WTC11 (cell line): ENCODE data around the gene CISTR. TPM values are rescaled to one million over a fixed set of nuclear protein-coding genes. Genes with fewer than 3 reads are reported as not detected.

Experiments used
- ATAC-seq: fragments of 200-7000 bp; cut with Tn5 transposase; 2 replicates; pipeline ENCODE4 v1.10.0; 2021; ENCODE audit warnings: mild to moderate bottlenecking, moderate library complexity
- CTCF ChIA-PET: fragments of 300-600 bp; sonication (Branson Sonifier 250); formaldehyde crosslinking; loops from one replicate; lab custom pipeline; 2021; ENCODE audit warnings: antibody characterized with exemption; lab: Charles Lee
- POLR2A ChIA-PET: fragments of 350-600 bp; sonication (Branson Sonifier 250); formaldehyde crosslinking; loops from one replicate; lab custom pipeline; 2021; ENCODE audit warnings: antibody characterized with exemption; lab: Charles Lee
- DNase-seq: peaks from one replicate; pipeline ENCODE4 v3.0.0; 2021; ENCODE audit warnings: low spot score
- H3K27ac Mint-ChIP-seq: 2 replicates; pipeline ENCODE4 v1.8.0; 2021; ENCODE audit warnings: mixed read lengths
- H3K27me3 Mint-ChIP-seq: 2 replicates; pipeline ENCODE4 v1.8.0; 2021; ENCODE audit warnings: low read depth, mild to moderate bottlenecking, moderate library complexity, mixed read lengths
- H3K36me3 Mint-ChIP-seq: 2 replicates; pipeline ENCODE4 v1.8.0; 2021; ENCODE audit warnings: mixed read lengths
- H3K4me1 Mint-ChIP-seq: 2 replicates; pipeline ENCODE4 v1.8.0; 2022; ENCODE audit warnings: mixed read lengths
- H3K4me3 Mint-ChIP-seq: 2 replicates; pipeline ENCODE4 v1.8.0; 2021; ENCODE audit warnings: mild to moderate bottlenecking, moderate library complexity, mixed read lengths
- H3K9me3 Mint-ChIP-seq: 2 replicates; pipeline ENCODE4 v1.8.0; 2021; ENCODE audit warnings: mixed read lengths
- ATF2 ChIP-seq: sonication (generic); formaldehyde crosslinking; IDR thresholded peaks from 2 replicates; pipeline ENCODE4 v1.8.1; 2022; ENCODE audit warnings: low read depth, missing genetic modification reagents, borderline replicate concordance
- ATF6 ChIP-seq: sonication (generic); formaldehyde crosslinking; IDR thresholded peaks from 2 replicates; pipeline ENCODE4 v1.8.1; 2023; ENCODE audit warnings: mild to moderate bottlenecking, missing genetic modification reagents
- CBFB ChIP-seq: sonication (generic); formaldehyde crosslinking; IDR thresholded peaks from 2 replicates; pipeline ENCODE4 v1.8.1; 2022; ENCODE audit warnings: mild to moderate bottlenecking, low read depth, missing genetic modification reagents
- CDX4 ChIP-seq: fragments of 250-450 bp; sonication (Bioruptor Pico); IDR thresholded peaks from 2 replicates; pipeline ENCODE4 v1.9.0; 2021; ENCODE audit warnings: moderate library complexity, mild to moderate bottlenecking, inconsistent platforms, borderline replicate concordance
- GTF2I ChIP-seq: fragments of 250-450 bp; sonication (Bioruptor Pico); conservative IDR thresholded peaks from 2 replicates; pipeline ENCODE4 v1.4.0; 2021; ENCODE audit warnings: mild to moderate bottlenecking
- HMGA2 ChIP-seq: fragments of 250-450 bp; sonication (Bioruptor Pico); IDR thresholded peaks from 2 replicates; pipeline ENCODE4 v1.4.0; 2021; ENCODE audit warnings: mild to moderate bottlenecking, moderate library complexity
- MLX ChIP-seq: sonication (generic); formaldehyde crosslinking; IDR thresholded peaks from 2 replicates; pipeline ENCODE4 v1.8.1; 2023; ENCODE audit warnings: mild to moderate bottlenecking, missing genetic modification reagents, moderate library complexity
- NFE2L1 ChIP-seq: sonication (generic); formaldehyde crosslinking; IDR thresholded peaks from 2 replicates; pipeline ENCODE4 v1.8.1; 2023; ENCODE audit warnings: missing genetic modification reagents
- NR1H2 ChIP-seq: sonication (generic); formaldehyde crosslinking; IDR thresholded peaks from 2 replicates; pipeline ENCODE4 v1.9.0; 2021; ENCODE audit warnings: mild to moderate bottlenecking, moderate library complexity, missing genetic modification reagents
- PRDM15 ChIP-seq: sonication (generic); formaldehyde crosslinking; IDR thresholded peaks from 2 replicates; pipeline ENCODE4 v1.8.0; 2022; ENCODE audit warnings: missing genetic modification reagents
- SOX15 ChIP-seq: fragments of 250-450 bp; sonication (Bioruptor Pico); IDR thresholded peaks from 2 replicates; pipeline ENCODE4 v1.9.0; 2021; ENCODE audit warnings: mild to moderate bottlenecking
- TEAD1 ChIP-seq: sonication (generic); formaldehyde crosslinking; IDR thresholded peaks from 2 replicates; pipeline ENCODE4 v1.8.0; 2022; ENCODE audit warnings: mild to moderate bottlenecking, missing genetic modification reagents
- ZNF138 ChIP-seq: sonication (generic); formaldehyde crosslinking; conservative IDR thresholded peaks from 2 replicates; pipeline ENCODE4 v1.8.1; 2022; ENCODE audit warnings: mild to moderate bottlenecking, moderate library complexity, missing genetic modification reagents
- ZNF281 ChIP-seq: sonication (generic); formaldehyde crosslinking; IDR thresholded peaks from 2 replicates; pipeline ENCODE4 v1.8.0; 2023; ENCODE audit warnings: mild to moderate bottlenecking, missing genetic modification reagents
- ZNF396 ChIP-seq: fragments of 250-450 bp; sonication (Bioruptor Pico); IDR thresholded peaks from 2 replicates; pipeline ENCODE4 v1.8.0; 2021; ENCODE audit warnings: mild to moderate bottlenecking, moderate library complexity, borderline replicate concordance
- ZNF512 ChIP-seq: sonication (generic); formaldehyde crosslinking; IDR thresholded peaks from 2 replicates; pipeline ENCODE4 v1.8.1; 2022; ENCODE audit warnings: missing genetic modification reagents, borderline replicate concordance
- ZSCAN18 ChIP-seq: fragments of 250-450 bp; sonication (Bioruptor Pico); IDR thresholded peaks from 2 replicates; pipeline ENCODE4 v2.1.2; 2022; ENCODE audit warnings: mild to moderate bottlenecking, moderate library complexity
- total RNA-seq: library from RNA; stranded (reverse); gene quantifications from 3 replicates; pipeline ENCODE4 v1.2.3, GENCODE V29; 2021

Gene CISTR
- total RNA-seq, 1 experiment from 2014 or later, result 0.81 TPM

- no peak overlapping the region for H3K27ac Mint-ChIP-seq
- H3K9me3 Mint-ChIP-seq, result no peaks in the 10 kb centered on the region
- peaks cover 17% of the 10 kb centered on the region for H3K4me1 Mint-ChIP-seq
- H3K4me3 Mint-ChIP-seq, result no peak overlapping the region
- TF ChIP-seq HMGA2 (CRISPR knock-in tag) (no peak), GTF2I (CRISPR knock-in tag) (no peak), PRDM15 (CRISPR knock-in tag) (no peak), SOX15 (CRISPR knock-in tag) (no peak), ZNF512 (CRISPR knock-in tag) (no peak), NR1H2 (CRISPR knock-in tag) (no peak)
- ChIA-PET CTCF (interaction anchor here (0.8 to 2.2 kb wide), 2 partner anchors 20 to 34 kb away, joined by 3 to 6 read pairs; no protein-coding TSS in a partner anchor), POLR2A (no interaction called here)
- ATAC-seq, result no peak
- H3K27me3 Mint-ChIP-seq, result no peaks in the 10 kb centered on the region; the same call in none of the 2 replicates
- H3K36me3 Mint-ChIP-seq, result no peaks in the 10 kb centered on the region
- no peak for DNase-seq
These were observed 25.6 kb upstream of the CISTR start for GRCh38 chr12:53777412-53777811.

GRCh38 chr12:53776872-53777271 is 25.1 kb upstream of the CISTR start:
- ChIA-PET POLR2A (no interaction called here), CTCF (interaction anchor here (2.2 kb wide), 1 partner anchor 20 kb away, joined by 6 read pairs; no protein-coding TSS in a partner anchor)
- no peak overlapping the region for H3K4me3 Mint-ChIP-seq
- H3K4me1 Mint-ChIP-seq, result peaks cover 16% of the 10 kb centered on the region
- DNase-seq (no peak), ATAC-seq (no peak)
- no peaks in the 10 kb centered on the region; the same call in none of the 2 replicates for H3K27me3 Mint-ChIP-seq
- no peaks in the 10 kb centered on the region for H3K36me3 Mint-ChIP-seq
- no peak overlapping the region for H3K27ac Mint-ChIP-seq
- no peaks in the 10 kb centered on the region for H3K9me3 Mint-ChIP-seq
- TF ChIP-seq ATF2, result no peak
- TF ChIP-seq ZNF138, result no peak
- no peak for TF ChIP-seq CDX4
- TF ChIP-seq CBFB, result no peak
- no peak for TF ChIP-seq MLX (CRISPR knock-in tag)
- TF ChIP-seq TEAD1, result no peak
- no peak for TF ChIP-seq ZNF396 (CRISPR knock-in tag)
- TF ChIP-seq ZNF512 (CRISPR knock-in tag), result no peak
- no peak for TF ChIP-seq ATF6 (CRISPR knock-in tag)
- no peak for TF ChIP-seq ZNF281 (CRISPR knock-in tag)
- no peak for TF ChIP-seq ZSCAN18
- no peak for TF ChIP-seq NFE2L1 (CRISPR knock-in tag)
